Stimulated activated CD8-positive, alpha-beta memory T cell treated with anti-CD3 and anti-CD28 coated beads, Interleukin-15, amount 100 ng/mL, for 4 hours (primary cell): ENCODE measurements around the gene C16orf46.

Experiments
- DNase-seq, 2 donors: peaks; one replicate each; pipeline ENCODE4 v3.0.0-alpha.2; 2020; ENCODE audit warnings: low read depth in 2 of 2

C16orf46 gene

DNA sequence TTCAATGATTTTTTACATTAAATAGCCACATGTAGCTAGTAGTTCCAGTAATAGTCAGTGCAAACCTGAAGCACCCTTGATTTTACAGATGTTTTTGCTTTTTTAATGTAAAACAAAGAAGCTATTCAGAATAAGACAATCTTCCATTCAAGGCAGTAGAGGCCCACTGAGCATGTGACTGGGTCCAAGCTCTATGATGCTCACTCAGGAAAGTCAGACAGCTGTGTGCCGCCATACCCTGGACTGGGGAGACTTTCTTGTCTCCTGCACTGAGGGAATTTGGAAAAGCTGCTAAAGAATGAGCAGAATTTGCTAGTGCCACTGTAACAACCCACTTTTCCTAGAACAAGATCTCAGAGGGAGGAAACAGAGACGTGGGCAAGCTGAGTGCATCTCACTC lies 58.5 kb downstream of the C16orf46 start:
- no peak for DNase-seq

DNA sequence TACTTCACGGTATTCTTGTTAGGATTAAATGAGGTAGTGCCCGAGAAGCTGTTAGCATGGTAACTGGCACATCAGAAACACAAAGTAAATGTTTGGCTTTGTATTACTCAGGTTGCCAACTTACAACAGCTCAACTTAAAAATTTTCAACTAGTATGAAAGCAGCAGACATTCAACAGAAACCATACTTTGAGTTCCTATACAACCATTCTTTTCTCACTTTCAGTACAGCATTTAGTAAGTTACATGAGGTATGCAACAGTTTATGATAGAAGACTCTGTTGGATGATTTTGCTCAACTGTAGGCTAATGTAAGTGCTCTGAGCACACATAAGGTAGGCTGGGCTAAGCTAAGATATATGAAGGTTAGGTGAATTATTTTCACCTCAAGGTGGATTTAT lies 62.4 kb downstream of the C16orf46 start:
- no peak for DNase-seq

DNA sequence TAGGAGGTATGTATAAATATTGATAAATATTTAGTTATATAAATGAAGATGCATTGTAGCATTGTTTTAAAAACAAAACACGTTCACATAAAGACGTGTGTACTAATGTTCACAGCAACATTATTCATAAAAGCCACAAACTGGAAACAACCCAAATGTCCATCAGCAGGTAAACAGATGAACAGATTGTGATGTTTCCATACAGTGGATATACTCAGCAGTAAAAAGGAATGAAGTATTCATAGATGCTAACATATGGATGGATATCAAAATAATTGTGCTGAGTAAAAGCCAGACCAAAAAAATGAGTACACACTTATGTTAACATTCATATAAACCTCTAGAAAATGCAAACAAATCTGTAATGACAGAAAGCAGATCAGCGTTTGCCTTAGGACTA lies 64.1 kb downstream of the C16orf46 start:
- DNase-seq = no peak
